Measurements from ENCODE around the gene LAMB3.
"Not testable (repeated sequence)": the region's sequence is repeated elsewhere in the genome, so short reads cannot be mapped to it uniquely, and the experiment has no call there.

LAMB3 gene

DNA sequence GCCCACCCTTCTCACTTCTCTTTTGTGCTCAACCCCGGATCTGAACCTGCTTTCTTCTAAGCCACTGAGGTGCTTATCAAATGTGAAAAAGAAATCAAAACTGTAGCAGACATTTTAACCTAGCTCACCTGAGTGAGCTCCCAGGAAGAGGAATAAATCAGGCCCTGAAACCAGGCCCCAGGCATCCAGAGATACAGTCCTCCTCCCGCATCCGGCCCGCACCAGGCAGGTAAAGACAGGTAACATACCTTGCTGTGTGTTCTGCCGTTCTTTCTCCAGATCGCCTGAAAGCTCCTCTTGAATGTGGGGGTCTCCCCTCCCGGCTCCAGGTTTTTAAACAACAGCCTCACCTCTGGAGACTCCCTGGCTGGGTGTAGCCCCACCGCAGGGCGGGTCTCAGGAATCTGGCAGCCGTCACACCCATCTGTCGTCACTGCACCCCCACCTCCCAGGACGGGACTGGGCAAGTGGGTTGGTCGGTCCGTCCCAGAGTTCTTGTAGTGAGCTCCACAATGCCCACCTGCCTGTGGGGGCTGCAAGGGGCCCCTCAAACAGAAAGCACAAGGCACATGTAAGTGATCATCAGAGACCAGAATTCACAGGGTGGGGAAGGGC is at the start of gene LAMB3:
TSS of gene LAMB3 (minus strand) at position 305 of the 615 bp plus-strand sequence. CDS start 1,481 bp downstream, outside the sequence.
- DNase-seq = no peak

- DNase-seq = not testable (repeated sequence)
Observed at GRCh38 chr1:209700686-209701085, 48.5 kb upstream of the LAMB3 start.

- DNase-seq = no peak
Observed at GRCh38 chr1:209697126-209697525, 44.9 kb upstream of the LAMB3 start.

DNA sequence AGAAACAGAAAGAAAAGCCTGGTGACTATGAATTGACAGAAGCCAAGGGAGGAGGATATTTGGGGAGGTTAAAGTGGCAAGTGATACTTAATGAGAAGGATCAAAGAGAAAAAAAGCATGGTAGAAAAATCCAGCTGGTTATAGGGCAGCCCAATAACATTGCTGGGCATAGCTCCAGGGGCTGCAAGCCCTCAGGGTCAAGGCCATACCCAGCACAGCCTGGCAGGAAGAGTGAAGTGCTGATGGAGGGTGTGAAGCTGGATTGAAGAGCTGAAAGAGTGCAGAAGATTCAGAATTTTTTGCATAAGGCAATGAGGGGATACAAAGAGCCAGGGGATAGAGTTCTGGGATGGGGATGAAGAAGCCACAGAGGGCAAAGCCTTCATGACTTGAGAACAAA is 44.4 kb upstream of the LAMB3 start:
- DNase-seq = no peak

DNA sequence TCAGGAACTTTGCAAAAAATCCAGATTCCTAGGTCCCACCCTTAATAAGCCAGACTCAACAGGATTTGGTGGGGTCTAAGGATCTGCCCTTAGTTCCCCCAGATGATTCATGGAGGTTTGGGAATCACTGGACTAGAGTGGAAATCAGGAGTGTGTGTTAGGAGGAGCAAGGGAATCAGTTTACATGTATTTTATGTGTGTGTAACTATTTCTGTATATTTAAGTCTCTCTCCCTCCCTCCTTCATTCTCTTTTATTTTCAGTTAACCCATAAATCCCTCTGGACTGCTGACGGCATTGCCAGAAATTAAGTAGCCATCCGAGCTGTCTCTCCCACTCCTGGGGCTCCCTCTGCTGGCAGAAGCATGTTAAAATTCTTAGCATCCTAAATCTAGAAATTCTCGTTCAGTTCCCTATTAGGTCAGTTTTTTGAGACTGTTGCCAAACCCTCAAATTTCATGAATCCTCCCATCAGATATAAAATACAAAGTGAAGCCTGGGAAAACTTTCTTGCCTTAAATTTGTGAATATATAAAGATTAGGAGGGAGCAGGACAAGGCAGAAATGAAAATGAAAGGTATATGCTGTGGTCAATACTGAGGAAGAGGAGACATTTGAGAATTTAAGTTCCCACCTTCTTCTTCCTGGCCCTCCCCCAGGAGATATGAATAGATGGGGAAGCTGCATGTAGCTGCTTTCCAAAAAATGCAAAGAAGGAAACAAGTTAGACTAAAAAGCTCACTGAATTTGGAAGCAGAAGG is 40.7 kb upstream of the LAMB3 start:
- DNase-seq = peak; percentile 16 to 49 (median 32)

DNA sequence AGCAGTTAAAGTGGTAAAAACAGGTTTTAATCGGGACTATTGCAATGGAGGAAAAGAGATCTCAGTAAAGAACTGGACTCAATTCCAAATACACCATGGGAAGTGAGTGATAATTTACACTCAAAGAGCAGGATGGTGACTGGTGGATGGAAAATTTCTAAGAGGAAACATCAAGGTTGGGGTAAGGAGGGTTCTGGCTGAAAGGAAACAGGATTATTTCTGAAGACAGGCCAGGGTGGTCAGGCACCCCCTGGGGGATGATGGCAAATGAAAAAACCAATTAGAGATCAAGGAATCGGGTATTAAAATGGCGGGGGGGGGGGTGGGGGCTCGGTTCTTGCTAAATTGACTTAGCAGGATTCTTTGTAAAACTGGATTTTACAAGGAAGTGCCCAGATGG is 40.1 kb upstream of the LAMB3 start:
- DNase-seq = no peak

- DNase-seq = no peak
Observed at GRCh38 chr1:209691237-209691636, 39.0 kb upstream of the LAMB3 start.

DNA sequence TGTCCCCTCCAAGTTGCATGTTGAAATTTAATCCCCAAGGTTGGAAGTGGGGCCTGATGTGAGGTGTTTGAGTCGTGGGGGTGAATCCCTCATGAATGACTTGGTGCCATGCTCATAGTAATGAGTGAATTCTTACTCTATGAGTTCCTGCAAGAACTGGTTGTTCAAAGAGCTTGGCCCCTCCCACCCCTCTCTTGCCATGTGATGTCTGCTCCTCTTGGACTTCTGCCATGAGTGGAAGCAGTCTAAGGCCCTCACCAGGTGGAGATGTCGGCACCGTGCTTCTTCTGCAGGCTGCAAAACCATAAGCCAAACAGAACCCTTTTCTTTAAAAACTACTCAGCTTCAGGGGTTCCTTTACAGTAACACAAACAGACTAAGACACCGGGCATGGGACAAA is 37.3 kb upstream of the LAMB3 start:
- no peak for DNase-seq

- no peak for DNase-seq
Observed at GRCh38 chr1:209688746-209689234, 36.6 kb upstream of the LAMB3 start.

GRCh38 chr1:209686322-209686721 is 34.1 kb upstream of the LAMB3 start:
- no peak for DNase-seq

DNA sequence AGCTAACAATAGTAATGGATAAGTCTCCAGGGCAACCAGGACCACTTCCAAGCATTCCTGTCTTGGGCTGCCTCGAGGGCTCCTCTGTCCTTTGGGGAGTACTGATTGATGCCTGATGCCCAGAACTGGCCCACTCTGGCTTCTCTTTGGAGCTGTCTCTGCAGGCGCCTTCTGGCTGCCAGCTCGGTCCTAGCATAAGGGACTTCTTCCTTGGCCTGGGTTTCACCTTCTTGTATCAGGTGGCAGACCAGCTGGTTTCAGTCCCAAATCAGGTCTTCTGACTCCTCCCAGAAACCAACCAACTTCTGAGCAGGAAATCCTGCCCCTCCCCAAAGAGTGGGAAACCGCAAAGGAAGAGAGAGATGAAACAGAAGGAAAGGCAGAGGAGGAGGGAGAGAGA is 33.6 kb upstream of the LAMB3 start:
- DNase-seq = no peak

DNA sequence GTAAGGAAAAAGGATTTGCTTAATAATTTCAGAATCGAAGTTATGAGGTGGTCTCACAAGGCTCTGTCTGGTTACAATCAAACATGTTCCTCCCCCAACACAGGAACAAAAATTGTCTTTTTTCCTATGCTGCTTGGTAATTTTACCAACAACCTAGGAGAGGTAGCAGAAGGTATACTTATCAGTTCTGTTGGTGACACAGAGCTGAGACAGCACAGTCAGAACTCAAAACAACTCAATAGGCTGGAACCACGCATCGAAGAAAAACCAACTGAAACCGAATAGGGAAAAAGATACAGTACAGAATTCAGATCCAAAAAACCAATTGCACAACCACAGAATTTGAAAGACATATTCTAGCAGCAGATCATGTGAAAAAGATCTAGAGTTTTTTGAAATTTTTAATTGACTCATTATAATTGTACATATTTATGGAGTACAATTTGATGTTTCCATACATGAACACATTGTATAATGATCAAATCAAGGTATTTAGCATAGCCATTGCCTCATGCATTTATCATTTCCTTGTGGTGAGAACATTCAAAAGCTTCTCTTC is 26.8 kb upstream of the LAMB3 start:
- no peak for DNase-seq

DNA sequence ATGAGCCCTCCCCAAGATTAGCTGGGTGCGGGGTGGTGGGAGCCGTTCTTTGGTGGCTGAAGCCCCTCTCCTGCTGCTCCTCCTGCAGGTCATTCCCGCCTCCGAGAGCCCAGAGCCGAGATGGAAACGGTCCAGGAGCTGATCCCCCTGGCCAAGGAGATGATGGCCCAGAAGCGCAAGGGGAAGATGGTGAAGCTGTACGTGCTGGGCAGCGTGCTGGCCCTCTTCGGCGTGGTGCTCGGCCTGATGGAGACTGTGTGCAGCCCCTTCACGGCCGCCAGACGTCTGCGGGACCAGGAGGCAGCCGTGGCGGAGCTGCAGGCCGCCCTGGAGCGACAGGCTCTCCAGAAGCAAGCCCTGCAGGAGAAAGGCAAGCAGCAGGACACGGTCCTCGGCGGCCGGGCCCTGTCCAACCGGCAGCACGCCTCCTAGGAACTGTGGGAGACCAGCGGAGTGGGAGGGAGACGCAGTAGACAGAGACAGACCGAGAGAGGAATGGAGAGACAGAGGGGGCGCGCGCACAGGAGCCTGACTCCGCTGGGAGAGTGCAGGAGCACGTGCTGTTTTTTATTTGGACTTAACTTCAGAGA is 23.4 kb upstream of the LAMB3 start:
- DNase-seq = no peak

DNA sequence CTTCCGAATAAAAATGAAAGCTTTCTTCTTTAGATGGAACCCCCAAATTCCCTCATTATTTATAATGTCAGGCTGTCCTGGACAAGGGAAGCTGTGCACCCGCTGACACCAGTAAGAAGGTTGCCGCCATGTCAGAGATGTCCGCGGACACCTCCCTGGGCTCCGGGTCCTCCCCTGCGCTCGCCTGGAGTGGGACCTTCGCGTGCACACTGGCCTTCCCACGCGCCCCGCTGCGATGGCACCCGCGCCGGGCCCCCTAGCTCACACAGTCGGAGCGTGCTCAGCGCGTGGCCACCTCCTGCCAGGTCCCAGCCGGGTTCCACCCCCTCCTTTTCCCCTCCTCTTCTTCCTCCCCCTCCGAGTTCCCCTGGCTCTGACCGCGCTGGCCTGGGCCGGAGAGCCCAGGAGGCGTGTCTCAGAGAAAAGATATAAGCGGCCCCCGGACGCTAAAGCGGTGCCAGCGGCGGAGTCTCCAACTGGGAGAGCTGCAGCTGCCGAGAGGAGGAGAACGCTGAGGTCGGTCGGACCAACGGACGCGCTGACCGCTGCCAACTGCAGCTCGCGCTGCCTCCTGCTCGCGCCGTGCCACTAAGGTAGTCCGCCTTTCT is 22.8 kb upstream of the LAMB3 start, which contains the start of gene G0S2:
TSS of gene G0S2 (plus strand) at position 456 of the 608 bp plus-strand sequence. CDS start 273 bp downstream, outside the sequence.
- no peak for DNase-seq

- no peak for DNase-seq
Observed at GRCh38 chr1:209673631-209674417, 21.6 kb upstream of the LAMB3 start.

DNA sequence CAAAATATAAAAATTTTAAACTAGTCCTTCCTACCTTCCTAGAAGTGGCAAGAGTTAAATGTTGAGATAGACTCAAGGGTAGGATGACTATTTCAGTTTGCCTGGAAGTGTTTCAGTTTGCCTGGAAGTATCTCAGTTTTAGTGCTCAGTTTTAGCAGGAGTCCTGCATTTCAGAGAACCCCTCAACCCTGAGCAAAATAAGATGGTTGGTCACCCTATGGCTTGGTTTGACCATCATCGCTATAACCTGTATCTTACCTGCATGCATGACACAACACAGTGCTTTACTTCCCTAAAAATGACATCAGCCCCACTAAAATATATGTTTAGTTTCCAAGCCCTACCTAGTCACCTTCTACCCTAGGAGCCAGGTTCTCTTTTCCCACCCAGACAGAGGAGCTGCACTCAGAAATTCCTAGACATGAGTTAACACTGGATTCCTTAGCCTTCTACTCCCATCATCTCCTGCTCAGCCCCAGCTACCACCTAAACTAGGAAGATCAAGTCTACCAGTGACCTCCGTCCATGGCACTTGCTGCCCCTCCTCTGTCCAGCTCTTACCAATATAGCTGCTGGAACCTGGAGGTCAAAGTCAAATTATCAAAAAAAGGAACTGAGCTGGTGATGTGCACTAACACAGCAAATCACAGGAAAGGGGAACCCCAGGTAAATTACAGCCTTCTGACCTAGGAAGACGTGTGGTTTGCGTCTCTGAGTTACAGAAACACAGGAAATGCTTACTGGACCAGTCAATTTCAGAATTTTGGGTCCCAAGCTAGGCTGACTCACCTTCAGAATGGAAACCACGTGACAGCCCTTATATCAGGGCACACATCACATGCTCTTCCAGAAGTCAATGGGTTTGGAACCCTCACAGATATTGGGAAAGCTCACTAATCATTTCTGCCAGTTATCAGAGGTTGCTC is 20.7 kb upstream of the LAMB3 start:
- no peak for DNase-seq

GRCh38 chr1:209670441-209671082 is 18.3 kb upstream of the LAMB3 start:
- no peak for DNase-seq

GRCh38 chr1:209667708-209668107 is 15.5 kb upstream of the LAMB3 start:
- no peak for DNase-seq

- no peak for DNase-seq
Observed at GRCh38 chr1:209667103-209667502, 14.9 kb upstream of the LAMB3 start.

DNA sequence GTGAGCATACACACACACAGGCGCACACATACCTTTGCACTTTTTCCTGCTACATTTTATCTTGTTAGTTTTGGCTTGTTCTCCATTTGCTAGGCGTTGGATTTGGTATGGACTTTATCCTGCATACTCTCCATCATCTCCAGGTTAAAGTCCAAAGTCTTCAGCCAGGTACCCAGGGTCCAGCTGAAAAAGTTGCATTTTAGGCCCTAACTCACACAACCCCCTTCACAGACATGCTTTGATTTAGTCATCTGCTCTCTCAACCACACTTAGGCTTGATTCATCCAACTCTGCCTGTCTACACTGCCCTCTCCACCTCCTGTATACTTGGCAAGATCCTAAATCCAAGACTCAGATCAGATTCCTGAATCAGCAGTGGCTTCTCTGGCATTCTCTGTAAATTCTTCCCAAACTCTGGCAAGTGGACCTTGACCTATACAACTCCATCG is 10.7 kb upstream of the LAMB3 start:
- DNase-seq = no peak

GRCh38 chr1:209661071-209661470 is 8.8 kb upstream of the LAMB3 start:
- DNase-seq = no peak

Data from activated naive CD4-positive, alpha-beta T cell (primary cell).